ENCODE measurements around the gene FNDC3B.
A peak's percentile ranks its signal among the peaks of the same experiment; 100 is the strongest.

Gene FNDC3B

DNA sequence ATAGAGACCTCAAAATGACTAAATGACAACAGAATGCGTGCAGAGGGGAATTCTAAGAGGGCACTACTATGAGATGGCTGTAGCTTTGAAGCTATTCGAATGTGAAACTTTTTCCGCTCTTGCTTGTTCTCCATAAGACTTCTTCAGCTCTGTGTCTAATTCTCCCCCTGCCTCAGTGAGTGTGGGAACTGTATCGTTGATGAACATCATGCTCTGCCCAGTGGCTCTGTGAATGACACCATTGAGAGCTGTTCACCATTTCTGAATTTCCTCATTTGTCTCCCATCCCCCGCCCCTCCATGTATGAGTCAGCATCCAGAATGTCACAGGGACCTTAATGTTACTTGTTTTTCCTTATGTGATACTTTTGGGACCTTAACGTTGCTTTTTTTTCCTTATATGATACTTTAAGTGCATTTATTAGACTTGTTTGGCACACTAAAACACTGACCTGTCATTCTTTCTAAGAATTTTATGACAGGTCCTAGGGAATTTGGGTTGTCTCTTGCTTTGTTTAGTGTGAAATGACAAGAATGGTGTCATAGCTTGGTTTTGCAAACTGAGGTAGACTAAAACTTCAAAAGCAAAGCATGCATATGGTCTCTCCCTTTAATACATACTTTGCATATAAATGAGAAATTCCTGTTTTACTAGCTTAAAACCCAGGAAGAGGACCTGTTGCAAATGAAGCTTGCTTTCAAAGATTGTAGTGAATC, 99.6 kb downstream of the FNDC3B start:
- peak; percentile 77 for DNase-seq

DNA sequence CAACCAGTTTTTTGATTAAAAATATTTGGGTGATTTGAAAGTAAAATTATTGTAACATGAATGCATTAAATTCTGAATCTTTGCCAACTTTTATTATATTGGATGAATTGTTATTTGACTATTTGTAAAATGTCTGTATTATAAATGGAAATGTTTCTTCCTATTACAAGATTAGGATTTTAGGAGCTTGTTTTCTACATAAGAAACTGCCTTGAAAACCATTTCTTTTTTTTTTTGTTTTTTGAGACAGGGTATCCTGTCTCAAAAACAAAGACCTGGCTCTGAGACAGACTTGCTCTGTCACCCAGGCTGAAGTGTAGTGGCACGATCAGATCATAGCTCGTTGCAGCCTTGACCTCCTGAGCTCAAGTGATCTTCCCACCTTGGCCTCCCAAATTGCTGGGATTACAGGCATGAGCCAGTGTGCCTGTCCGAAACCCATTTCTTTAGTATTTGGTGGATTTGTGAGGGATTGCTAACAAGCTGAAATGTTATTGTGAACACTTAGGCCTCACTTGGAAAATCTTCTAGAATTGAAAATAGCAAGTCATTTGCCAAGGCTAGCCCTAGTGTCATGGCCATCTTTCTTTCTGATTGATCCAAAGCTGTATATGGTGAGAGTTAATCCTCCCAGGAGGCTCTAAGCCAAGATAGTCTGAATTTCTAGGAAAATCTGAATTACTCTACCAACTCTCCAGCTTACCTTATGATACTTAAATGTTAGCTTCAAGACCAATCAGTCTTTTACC, 100.3 kb downstream of the FNDC3B start:
- no peak for DNase-seq

DNA sequence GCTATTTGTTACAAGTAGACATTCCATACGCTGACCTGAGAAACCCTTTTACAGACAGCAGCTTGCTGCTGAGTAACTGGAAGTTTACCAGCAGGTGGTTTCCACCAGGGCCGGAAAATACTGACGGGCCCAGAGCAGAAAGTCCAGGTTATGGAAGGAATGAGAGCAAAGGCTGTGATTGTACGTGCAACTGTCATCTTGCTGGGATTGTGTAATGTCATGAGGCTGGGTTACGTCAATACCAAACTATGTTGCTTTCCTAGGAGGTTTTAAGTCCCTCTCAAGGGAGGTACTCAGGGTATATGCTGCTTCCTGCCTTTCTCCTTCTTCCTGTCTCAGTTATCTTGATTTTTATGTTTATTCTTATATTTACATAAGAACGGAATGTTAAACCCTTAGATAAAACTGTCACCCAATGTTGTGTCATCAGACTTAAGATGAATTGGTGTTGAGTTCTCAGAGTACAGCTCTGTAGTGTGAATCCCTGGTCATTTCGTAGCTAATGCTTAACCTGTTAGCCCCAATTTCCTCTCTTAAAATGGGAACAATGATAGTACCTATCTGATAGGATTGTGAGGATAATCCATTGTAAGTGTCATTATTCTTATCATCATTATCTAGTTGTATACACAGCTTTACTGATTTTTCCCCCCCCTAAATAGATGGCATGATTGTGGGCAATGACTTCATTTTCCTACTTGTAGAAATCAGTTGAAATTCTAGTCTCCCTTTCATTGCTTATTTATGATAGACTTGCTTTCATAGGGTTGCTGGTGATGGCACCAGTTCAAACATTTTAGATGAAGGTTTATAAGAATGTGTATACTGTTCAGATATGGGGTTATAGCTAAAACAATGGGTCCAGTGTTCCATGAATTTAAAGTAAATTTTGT, 101.4 kb downstream of the FNDC3B start:
- DNase-seq = no peak

DNA sequence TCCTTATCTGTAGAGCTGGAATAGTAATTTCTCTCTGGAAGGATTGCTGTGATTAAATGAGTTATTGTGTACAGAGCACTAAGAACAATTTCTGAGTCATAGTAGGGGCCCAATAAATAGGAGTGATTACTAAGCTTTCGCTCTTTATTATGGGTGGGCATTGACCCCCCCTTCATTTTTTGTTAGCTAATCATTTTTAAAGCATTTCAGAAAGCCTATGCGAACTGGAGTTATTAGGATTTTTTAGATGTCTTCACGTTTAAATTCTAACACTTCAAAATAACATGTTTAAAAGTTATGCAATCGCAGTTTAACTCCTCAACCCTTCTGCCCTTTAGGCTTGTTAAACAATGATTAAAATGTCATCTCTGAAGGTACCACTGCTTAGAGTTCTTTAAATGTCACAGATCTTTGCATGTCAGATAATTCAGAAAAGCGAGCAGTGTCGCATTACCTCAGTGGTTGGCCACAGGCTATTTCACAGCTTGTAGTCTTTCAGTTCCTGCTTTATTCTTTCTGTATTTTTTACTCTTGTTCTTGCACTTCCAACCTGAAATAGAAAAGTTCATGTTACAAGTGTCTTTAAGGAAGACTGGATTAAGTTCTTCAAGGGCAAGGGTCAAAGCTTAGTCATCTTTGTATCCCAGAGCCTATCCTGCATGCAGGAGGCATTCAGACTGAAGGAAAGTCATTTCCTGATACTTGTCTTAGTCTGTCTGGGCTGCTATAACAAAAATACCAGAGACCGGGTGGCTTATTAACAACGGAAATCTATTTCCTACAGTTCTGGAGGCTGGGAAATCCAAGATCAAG, 102.9 kb downstream of the FNDC3B start:
- no peak for DNase-seq

DNA sequence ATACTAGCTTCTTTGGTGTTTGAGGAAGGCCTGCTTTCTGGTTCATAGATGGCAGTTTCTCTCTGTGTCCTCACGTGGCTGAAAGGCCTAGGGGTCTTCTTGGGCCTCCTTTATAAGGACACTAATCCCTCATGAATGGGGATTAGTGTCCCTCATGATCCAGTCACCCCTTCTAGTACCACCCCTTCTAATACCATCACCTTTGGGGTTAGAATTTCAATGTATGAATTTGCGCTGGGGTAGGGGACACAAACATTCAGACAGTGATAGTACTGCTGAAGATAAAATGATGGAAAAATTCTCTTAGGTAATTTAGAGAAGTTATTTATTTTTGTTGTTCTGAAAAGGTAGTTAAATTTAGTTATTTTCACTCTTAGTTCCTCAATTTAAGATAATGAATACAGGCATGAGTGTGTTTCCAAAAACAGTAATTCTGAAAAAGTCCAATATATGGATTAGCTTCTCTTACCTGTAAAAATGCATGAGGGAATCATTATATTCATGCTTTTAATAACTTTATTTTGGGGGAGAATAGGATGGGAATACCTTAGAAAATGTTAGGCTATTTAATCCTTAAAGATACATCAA, 103.6 kb downstream of the FNDC3B start:
- DNase-seq = no peak

DNA sequence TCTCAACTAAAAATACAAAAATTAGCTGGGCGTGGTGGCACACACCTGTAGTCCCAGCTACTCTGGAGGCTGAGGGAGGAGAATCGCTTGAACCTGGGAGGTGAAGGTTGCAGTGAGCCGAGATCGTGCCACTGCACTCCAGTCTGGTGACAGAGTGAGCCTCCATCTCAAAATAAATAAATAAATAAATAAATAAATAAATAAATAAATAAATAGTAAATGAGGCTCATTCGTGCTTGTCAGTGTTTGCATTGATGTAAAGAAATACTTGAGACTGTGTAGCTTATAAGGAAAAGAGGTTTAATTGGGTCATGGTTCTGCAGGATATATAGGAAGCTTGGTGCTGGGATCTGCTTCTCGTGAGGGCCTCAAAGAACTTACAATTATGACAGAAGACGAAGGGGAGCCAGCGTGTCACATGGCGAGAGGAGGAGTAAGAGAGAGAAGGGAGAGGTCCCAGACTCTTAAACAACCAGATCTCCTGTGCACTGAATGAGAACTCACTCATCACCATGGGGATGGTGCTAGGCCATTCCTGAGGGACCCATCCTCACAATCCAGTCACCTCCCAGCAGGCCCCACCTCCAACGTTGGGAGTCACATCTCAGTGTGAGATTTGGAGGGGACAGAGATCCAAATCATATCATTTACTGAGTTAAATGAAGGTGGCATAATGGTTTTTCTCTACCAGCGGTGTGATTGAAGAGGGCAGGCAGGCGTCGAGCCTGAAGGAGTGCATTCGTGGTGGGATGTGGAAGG, 104.5 kb downstream of the FNDC3B start:
- DNase-seq = no peak

DNA sequence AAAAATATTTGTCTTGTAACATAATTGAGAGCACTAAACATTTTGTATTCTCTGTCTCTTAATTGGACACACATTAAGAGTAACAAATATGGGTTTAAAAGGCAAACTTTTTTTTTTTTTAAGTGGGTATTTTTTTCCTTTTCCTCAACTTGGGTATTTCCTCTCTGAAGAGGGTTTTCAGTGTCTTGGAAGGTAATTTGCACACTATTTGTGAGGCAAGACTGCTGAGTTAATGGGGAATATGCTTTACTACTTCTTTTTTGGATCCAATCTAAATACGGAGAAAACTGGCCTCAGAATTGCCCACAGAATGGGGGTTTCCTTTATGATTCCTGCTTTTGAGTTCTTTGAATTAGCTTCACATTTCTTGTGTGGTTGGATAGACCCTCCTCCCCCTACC, 105.2 kb downstream of the FNDC3B start:
- DNase-seq = no peak

DNA sequence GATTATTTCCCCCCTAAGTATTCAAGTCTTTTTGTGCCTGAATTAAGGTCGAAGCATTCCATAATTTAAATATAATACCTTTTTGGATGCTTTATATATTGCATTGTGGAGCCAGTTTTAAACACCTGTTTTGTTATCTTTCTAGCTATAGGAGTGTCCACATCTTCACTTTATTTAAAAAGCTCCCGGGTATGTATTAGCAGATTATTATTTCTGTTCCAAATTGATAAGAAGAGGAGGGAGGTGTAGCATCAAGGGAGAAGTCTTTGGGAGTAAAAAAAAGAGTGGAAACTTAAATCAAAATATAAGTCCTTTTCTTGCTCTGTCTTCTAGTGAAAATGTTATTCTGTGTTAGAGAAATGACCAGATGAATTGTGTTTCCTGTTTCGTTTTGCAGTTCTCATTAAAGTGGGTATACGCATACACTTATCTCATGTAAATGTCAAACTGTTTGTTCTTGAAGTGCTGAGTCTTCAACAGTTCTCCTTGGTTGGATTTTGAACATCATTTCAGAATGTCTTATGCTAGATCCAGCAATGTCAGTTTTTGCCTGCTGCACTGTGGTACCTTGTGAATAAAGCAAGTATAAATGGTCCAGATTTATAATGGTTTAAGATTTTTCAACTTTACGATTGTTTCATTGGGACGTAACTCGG, 105.8 kb downstream of the FNDC3B start:
- peak; percentile 40 for DNase-seq

DNA sequence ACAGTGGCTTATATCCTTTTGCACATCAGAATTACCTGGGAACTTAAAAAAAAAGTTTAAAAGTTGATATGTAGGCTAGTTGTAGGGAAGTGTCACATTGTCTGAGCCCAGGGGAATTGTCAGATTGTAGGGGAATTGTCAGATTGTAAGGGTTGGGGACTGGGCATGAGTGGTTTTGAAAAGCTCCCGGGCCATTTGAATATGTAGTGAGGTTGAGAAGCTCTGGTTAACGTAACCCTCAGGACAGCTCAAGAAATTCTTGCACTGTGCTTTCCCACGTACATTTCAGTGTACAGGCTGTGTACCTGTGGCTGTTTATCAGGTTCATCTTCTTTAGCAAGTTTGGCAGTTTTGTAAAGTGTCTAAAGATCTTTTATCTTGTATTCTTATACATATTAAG, 107.0 kb downstream of the FNDC3B start:
- DNase-seq = no peak

DNA sequence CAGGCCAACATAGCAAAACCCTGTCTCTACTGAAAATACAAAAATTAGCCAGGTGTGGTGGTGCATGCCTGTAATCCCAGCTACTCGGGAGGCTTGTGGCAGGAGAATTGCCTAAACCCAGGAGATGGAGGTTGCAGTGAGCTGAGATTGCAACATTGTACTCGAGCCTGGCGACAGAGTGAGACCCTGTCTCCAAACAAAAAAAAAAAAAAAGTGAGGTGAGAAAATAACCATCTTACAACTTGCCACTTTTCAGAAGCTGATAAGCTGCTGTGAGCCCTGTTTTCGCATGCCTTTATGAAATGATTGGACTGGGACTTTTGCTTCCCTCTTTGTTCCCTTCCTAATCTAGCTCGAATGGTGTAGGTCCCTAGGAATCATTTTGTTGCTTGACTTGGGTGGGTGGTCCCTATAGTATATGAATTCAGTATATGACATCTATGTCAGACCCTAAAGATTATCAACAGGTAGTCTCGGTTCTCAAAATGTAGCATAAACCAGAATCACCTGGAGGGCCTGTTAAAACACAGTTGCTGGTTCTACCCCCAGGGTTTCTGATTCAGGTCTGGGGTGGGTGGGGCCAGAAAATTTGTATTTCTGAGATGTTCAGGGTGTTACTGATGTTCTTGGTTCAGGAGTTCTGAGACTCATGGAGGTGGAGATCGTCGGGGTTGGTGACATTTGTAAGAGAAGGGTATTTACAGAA, 107.9 kb downstream of the FNDC3B start:
- no peak for DNase-seq

DNA sequence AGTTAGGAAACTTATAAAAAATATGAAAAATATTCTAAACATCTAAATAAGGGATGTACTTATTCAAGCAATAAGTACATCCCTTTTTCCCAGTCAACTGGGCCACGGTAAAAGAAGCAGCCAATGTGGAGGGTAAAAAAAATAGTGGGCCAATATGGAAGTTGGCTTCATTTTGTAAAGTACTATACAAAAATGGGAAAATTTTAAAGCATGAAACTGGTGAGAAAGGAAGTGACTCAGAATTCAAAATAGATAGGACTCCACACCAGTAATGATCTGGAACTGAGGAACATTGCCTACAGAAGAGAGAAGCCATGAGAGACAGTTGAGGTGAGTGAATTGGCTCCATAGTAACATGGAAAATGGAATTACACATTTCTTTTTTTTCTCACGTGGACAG, 108.9 kb downstream of the FNDC3B start:
- no peak for DNase-seq

DNA sequence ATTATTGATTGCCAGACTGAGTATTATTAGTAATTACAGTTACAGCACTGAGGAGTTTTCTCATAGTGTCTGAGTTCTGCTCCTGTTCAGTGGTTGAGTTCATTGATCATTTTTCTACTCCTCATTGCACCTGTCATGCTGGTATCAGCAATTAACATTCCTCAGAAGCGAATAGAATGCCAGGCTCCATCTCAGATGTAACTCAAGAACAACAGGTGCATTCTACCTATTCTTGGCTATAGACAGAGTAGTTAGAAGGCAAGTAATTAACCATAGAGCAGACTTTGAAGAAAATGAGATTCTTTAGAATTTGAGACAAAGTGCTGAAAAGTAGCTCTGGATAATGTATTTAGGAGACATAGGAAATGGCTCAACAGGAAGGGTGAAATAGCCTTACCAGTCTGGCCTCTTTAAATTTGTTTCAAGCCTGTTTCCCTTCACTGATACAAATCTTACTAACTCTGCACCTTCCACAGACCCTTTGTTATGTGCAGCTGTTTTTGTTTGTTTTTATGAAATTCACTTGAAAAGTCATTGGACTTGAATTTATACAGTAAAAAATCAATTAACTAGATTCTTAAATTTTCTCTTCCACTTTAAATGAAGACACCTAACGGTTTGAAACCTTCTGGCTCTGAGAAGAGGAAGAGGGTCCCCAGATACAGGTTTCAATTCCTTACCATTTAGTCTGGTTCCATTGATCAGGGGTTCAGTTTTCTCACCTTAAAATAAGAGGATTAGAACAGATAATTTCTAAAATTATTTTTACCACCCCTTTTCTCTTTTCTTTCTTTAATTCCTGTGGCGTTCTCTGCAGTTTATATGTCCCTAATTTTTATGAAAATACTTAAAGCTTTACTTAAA, 109.6 kb downstream of the FNDC3B start:
- no peak for DNase-seq

DNA sequence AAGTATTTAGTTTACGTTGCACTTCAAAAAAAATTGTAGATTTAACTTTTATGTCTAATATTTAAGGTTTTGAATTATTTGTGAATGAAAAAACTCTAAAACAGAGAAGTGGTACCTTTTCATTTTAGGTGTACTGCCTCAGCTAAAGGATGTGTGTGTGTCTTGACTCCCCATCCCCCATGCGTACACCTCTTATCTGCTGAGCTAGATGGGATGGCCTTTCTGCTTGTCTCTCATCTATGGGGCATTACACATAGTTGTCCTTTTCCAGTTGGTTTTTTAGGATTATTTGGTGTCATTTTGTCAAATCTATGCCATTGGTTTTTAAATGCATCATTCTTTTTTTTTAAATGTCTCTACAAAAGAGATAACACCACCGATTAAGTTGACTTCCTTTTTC, 110.9 kb downstream of the FNDC3B start:
- DNase-seq = no peak

DNA sequence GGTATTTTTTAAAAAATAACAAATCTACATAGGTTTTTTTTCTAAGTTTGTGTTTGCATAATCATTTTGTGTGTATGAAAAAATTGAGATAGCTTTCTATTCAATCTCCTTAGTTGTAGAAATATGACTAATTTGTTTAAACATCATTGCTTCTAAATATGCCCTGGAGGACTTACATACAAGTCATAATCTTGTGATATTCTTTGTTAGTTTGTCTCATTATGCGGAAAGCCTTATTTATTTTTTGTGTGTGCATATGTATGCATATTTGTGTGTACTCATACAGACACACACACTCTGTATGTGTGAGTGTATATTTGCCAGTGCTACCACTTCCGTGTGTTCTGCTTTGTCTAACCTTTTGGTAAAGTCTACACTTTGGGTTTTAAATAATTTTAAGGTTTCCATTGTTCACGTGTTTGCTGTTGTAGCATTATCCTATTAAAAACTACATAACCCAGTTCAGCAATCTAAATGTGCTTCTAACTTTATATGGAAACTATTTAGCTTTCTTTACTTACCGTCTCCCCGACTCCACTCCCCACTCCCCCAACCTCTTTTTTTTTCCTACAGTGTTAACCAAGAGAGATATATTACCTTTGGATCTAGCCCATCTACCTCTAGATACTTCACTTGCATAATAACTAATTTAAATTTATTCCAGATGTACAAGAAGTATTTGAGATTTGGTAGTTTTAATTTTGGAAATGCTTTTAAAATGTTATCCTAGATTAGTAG, 111.7 kb downstream of the FNDC3B start:
- no peak for DNase-seq

DNA sequence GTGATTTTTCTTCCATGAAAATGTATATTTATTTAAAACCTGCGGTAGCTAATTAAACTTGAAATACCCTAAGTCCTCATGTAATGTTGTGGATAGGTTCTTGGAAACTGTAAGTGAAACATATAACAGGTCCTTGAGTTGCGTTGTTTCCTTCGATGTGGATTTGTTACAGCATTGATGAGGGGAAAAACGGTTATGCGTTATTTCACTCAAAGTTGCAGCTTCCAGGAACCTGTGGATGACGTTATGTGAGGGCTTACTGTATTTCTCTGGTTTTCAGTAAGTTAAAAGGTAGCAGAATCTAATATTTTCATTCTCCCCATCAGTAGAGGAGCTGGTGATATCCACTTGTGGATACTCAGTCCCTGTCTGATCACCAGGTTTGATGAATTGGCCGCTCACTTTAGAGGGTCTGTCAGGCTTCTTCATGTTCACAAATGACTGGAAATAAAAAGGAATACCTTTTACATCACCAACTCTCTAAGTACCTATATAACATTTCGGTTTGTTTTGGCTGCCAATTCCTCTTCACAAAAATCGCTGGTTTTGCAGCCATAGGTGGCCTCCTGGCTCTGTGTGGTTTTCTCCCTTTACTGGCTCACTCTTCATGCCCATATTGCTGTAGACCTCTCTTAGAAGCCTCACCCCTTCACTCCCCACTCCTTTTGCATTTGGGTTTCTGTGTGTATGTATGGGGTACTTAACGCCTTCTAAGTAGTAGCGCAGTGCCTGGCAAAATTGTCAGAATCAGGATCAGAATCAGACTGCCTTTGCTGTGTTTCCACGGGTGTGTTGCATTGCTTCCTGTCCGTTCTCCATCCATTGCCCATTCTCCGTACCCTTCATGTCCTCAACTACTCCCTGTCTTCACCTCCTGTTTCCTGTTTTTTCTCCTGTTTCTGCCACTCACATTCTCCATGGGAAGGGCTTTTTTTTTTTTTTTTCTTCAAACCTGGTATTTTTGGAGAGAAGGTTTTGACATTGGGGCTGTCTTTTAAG, 112.6 kb downstream of the FNDC3B start:
- no peak for DNase-seq

DNA sequence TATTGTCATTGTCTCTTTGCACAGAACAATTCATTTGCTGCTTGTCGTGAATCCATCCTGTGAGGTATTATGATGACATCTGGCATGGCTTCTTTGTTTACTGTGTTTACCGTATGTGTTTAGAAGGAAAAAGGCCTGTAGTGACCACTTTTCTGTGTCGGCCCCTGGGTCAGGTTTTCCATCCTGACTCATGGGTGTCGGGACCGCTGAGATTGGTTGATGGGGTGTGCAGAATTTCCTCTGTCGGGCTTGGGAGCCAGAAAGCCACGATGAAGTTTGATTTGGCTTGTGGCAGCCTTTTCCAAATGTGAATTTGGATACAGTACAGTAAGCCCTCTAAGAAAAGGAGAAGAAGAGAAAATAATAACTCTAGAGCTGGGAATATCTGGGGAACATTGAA, 113.5 kb downstream of the FNDC3B start:
- DNase-seq = no peak

DNA sequence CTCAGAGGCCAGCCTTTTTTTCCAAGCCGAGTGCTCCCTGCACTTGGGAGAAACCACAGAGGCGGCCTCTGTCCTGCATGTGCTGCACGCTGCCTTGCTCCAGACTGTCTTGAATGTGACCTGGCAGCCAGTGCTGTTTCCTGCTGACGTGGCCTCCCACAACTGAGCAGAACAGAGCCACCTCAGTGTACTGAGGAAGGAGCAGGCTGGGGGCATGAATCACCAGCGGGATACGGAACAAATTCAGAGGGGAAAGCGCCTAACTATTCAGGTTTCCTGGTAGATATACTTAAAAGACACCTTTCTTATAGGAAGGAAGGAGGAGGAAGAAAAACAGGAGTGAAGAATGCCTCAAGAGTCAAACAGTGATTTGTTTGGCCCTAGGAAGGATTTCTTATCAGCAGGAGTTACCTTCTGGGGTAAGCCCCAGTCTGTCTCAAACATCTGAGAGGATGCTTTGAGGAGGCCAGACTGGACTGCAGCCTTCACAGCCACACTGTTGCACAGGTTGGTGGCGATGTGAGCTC, 114.0 kb downstream of the FNDC3B start:
- DNase-seq = peak; percentile 42

Data from hematopoietic multipotent progenitor cell treated with erythropoietin and hydrocortisone succinate and interleukin-3 and kit ligand, for 6 days (in vitro differentiated cells).